Mononuclear cell (primary cell): Measurements from ENCODE around the gene AHDC1. TPM values are rescaled to one million over a fixed set of nuclear protein-coding genes. Genes with fewer than 3 reads are reported as not detected.
"Not testable (repeated sequence)": the region's sequence is repeated elsewhere in the genome, so short reads cannot be mapped to it uniquely, and the experiment has no call there.

Source experiments
- H3K27me3 ChIP-seq: 2 replicates; pipeline ENCODE4 v1.6.0; 2011; ENCODE audit warnings: low read length, control low read depth; ENCODE audit not compliant: insufficient read depth
- H3K4me1 ChIP-seq: 2 replicates; pipeline ENCODE4 v1.5.1; 2011; ENCODE audit warnings: mild to moderate bottlenecking, low read length, control low read depth; ENCODE audit not compliant: insufficient read depth
- H3K4me3 ChIP-seq: 2 replicates; pipeline ENCODE4 v1.5.1; 2011; ENCODE audit warnings: mild to moderate bottlenecking, low read length, moderate library complexity
- H3K9me3 ChIP-seq: 2 replicates; pipeline ENCODE4 v1.5.1; 2011; ENCODE audit warnings: low read depth, mild to moderate bottlenecking, control low read depth, low read length
- total RNA-seq: library from RNA; depleted of rRNA; stranded (reverse); fragments of >200 nt; gene quantifications from one replicate; pipeline ENCODE4 v1.2.3, GENCODE V29; 2012

The AHDC1 gene
- total RNA-seq, 1 donor = 3.3 TPM

GRCh38 chr1:27542463-27543273, 61.3 kb downstream of the AHDC1 start:
- no peaks in the 10 kb centered on the region for H3K27me3 ChIP-seq
- no peaks in the 10 kb centered on the region for H3K4me1 ChIP-seq
- H3K4me3 ChIP-seq = no peak overlapping the region
- H3K9me3 ChIP-seq = no peaks in the 10 kb centered on the region

GRCh38 chr1:27539901-27540861, 63.8 kb downstream of the AHDC1 start:
- no peaks in the 10 kb centered on the region for H3K27me3 ChIP-seq
- no peak overlapping the region for H3K4me3 ChIP-seq
- no peaks in the 10 kb centered on the region for H3K9me3 ChIP-seq
- H3K4me1 ChIP-seq = no peaks in the 10 kb centered on the region

DNA sequence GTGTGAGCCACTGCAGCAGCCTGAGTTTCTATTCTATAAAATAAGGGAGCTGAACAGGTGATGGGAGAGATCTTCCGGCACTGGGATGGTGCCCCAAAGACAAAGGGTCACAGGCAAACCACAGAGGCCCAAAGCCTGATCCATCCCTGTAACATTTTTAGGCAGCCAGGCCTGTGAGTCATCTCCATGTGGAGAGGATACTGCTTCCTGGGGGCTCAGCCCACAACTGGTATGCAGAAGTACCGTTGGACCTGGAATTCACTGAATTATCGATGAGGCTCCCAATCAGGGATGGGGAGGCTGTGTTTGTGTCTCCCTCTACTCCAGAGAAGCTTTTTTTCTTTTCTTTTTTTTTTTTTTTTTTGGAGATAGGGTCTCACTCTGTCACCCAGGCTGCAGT, 65.2 kb downstream of the AHDC1 start:
- Histone ChIP-seq H3K4me1 (no peaks in the 10 kb centered on the region), H3K9me3 (no peaks in the 10 kb centered on the region), H3K4me3 (no peak overlapping the region), H3K27me3 (no peaks in the 10 kb centered on the region)

- H3K9me3 ChIP-seq, H3K4me1 ChIP-seq, H3K27me3 ChIP-seq, H3K4me3 ChIP-seq: not testable (repeated sequence)
These were observed 65.7 kb downstream of the AHDC1 start for GRCh38 chr1:27538305-27538676.

GRCh38 chr1:27536767-27537166, 67.2 kb downstream of the AHDC1 start:
- Histone ChIP-seq H3K4me1 (no peaks in the 10 kb centered on the region), H3K9me3 (no peaks in the 10 kb centered on the region), H3K27me3 (no peaks in the 10 kb centered on the region), H3K4me3 (no peak overlapping the region)

- Histone ChIP-seq H3K9me3 (no peaks in the 10 kb centered on the region), H3K4me3 (no peak overlapping the region), H3K4me1 (no peaks in the 10 kb centered on the region), H3K27me3 (no peaks in the 10 kb centered on the region)
These were observed 67.8 kb downstream of the AHDC1 start for GRCh38 chr1:27536010-27536757.

GRCh38 chr1:27535386-27535785, 68.6 kb downstream of the AHDC1 start:
- Histone ChIP-seq H3K4me1 (no peaks in the 10 kb centered on the region), H3K27me3 (no peaks in the 10 kb centered on the region), H3K9me3 (no peaks in the 10 kb centered on the region), H3K4me3 (no peak overlapping the region)

GRCh38 chr1:27531959-27532685, 71.8 kb downstream of the AHDC1 start:
- Histone ChIP-seq H3K9me3 (no peaks in the 10 kb centered on the region), H3K27me3 (no peaks in the 10 kb centered on the region), H3K4me3 (no peak overlapping the region), H3K4me1 (peaks cover 18% of the 10 kb centered on the region)

GRCh38 chr1:27530192-27530591, 73.8 kb downstream of the AHDC1 start:
- Histone ChIP-seq H3K27me3 (no peaks in the 10 kb centered on the region), H3K4me1 (peaks cover 37% of the 10 kb centered on the region)

DNA sequence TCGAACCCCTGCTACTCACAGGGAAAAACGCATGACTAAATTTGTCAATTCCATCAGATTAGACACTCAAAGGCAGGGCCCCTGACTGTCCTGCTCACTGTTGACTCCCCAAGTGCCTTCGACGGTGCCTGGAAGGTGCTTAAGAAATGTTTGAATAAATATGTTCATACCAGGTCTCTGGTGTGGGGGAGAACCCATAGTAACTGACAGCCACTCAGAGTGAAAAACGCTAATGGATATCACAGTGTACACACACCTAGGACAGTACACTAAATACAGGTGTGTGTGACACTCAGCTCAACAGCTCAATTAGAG, 74.3 kb downstream of the AHDC1 start:
- Histone ChIP-seq H3K4me1 (peaks cover 42% of the 10 kb centered on the region), H3K9me3 (no peaks in the 10 kb centered on the region), H3K27me3 (no peaks in the 10 kb centered on the region), H3K4me3 (no peak overlapping the region)

More at GRCh38 chr1:27530192-27530591, 73.8 kb downstream of the AHDC1 start:
- H3K9me3 ChIP-seq = no peaks in the 10 kb centered on the region
- H3K4me3 ChIP-seq = no peak overlapping the region

DNA sequence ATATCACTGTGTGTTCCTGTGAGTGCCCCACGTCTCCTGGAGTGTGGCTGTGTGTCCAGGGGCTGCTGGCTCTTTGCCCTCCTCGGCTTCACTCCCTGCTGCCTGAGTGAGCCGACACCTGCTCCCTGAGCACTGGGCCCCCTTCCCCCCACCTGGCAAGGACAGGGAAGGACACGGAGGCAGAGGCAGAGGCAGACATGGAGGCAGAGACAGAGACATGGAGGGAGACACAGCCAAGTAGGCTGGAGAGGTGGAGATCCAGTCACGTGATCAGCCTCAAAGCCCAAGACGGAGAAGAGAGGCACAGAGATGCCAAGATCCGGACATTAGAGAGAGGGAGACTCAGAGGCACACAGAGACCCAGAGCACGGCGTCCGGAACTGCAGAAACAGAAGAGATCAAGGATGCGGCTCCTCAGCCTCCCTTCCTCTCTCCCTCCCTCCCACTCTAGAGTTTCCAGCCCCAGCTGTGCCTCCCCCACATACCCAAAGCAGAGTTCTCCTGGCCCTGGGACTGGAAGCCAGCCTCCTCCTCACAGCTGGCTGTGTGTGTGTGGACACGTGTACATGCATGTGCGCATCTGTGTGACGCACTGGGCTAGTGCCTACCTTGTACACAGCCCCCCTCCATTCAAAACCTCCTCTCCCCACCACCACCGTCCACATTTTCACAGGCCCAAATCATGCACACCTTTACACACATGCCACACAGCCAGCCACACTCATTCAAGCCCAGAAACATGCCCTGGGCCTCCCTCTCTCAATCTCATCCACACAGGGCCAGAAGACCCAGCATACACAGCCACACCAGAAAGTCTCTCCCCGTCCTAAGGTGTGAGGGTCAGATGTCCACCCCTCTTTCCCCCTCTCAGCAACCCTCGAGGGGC, 74.9 kb downstream of the AHDC1 start:
- Histone ChIP-seq H3K4me1 (peaks cover 47% of the 10 kb centered on the region), H3K9me3 (no peaks in the 10 kb centered on the region), H3K4me3 (no peak overlapping the region), H3K27me3 (no peaks in the 10 kb centered on the region)

DNA sequence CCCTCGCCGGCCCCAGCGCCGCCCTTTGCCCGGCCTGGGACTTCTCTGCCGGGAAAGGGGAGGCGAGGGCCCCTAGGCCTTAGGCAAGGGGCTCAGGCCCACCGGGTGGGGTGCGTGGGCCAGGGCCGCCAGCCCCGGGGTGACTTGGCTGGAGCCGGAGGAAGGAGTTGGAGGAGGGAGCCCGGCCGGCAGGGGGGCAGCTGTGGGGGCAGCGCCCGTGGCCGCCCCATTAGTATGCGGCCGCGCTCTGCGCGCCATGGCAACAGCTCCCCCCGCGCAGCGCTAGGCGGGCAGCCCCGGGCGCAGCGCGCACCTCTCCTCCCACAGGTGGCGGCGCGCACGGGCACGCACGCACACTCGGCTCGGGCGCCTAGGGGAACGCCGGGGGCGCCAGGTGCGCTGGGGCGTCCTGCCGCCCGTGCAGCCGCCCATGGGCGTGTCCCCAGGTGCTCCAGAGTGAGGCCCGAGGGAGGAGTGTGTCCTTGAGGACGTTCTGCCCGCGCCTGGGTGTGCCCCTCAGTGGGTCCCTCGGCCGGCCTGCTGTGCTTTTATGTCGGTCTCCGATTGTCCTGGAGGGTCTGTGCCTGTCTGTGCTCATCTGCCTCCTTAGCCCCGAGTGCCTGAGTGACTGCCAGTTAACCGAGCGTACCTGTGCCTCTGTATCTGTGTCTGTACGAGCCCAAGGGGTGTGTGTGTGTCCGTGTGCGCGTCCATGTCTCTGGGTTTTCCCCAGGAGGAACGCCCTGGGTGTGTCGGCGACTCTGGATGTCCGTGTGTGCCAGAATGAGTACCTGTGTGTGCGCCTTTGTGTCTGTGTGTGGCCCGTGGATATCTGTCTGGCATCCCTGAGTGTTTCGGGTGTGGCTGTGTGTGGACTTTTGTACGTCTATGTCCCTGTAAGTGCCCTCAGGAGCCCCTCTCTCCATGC, 75.8 kb downstream of the AHDC1 start:
- Histone ChIP-seq H3K4me1 (peaks cover 55% of the 10 kb centered on the region), H3K9me3 (no peaks in the 10 kb centered on the region), H3K27me3 (no peaks in the 10 kb centered on the region), H3K4me3 (peak overlapping the region; percentile 16)
